ENCODE data around the gene NLK.
"Not testable (repeated sequence)": the region's sequence is repeated elsewhere in the genome, so short reads cannot be mapped to it uniquely, and the experiment has no call there.

The NLK gene

DNA sequence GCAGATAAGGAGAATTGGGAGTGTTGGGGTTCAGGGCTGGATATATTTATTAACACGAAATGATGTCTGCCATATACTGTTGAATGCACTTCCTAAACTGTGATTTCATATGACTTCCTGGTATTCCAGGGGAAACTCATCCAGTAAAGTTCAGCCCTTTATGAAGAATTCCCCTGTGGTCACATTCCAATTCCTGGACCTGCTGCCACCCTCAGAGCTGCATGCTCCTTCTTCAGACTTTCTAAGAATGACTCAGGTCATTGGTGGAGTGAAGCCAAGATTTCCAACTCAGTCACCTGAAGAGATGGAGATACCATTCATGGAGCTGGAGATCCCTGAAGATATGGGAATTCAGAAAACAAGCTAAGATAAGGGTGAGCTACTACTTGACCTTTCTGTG, 162.3 kb downstream of the NLK start:
- Histone ChIP-seq H3K9me3 (replicated peaks in 1 of 2; ENCODE audit: control insufficient read depth in 2 of 2, insufficient read depth in 1 of 2, low read depth in 1 of 2, low read length in 2 of 2) (no peaks in the 10 kb centered on the region), H3K4me2 (ENCODE audit: insufficient read depth, low read length, poor library complexity, severe bottlenecking) (no peak overlapping the region), H3K36me3 (replicated peaks in 1 of 2; ENCODE audit: control insufficient read depth in 2 of 2, insufficient read depth in 2 of 2, low read length in 2 of 2) (no peaks in the 10 kb centered on the region), H3K4me1 (ENCODE audit: control insufficient read depth in 2 of 2, insufficient read depth in 1 of 2, low read depth in 1 of 2, low read length in 2 of 2) (no peaks in the 10 kb centered on the region), H4K91ac (ENCODE audit: low read depth, low read length, poor library complexity) (no peak overlapping the region), H3K9ac (ENCODE audit: low read depth, low read length, poor library complexity) (no peak overlapping the region), H2BK12ac (ENCODE audit: low read length) (no peak overlapping the region), H3K14ac (ENCODE audit: low read length) (no peak overlapping the region), H3K4me3 (ENCODE audit: low read length in 2 of 2) (no peak overlapping the region), H2BK5ac (ENCODE audit: low read length) (no peak overlapping the region), H2BK120ac (ENCODE audit: low read depth, low read length) (no peak overlapping the region), H4K8ac (ENCODE audit: low read depth, low read length) (no peak overlapping the region), H3K23ac (ENCODE audit: low read depth, low read length, poor library complexity) (no peak overlapping the region), H3K4ac (ENCODE audit: low read length) (no peak overlapping the region), H2AK5ac (ENCODE audit: low read depth, low read length) (no peak overlapping the region), H2AFZ (ENCODE audit: low read length) (no peak overlapping the region), H3K18ac (ENCODE audit: low read length) (no peak overlapping the region), H3K27me3 (ENCODE audit: control insufficient read depth in 3 of 3, insufficient read depth in 3 of 3, low read depth in 1 of 3, low read length in 3 of 3) (no peaks in the 10 kb centered on the region), H3K79me1 (ENCODE audit: low read depth, low read length) (peaks cover 2% of the 10 kb centered on the region), H2BK15ac (ENCODE audit: low read length) (no peak overlapping the region), H3K27ac (replicated peaks; ENCODE audit: low read length) (no peak overlapping the region)
- WGBS, 2 donors (ENCODE audit: extremely low coverage in 2 of 2, insufficient read length in 2 of 2, insufficient replicate concordance in 1 of 2): no CpG with 5 or more reads among the region's 1 CpG
- no peak for DNase-seq (ENCODE audit: low spot score)

DNA sequence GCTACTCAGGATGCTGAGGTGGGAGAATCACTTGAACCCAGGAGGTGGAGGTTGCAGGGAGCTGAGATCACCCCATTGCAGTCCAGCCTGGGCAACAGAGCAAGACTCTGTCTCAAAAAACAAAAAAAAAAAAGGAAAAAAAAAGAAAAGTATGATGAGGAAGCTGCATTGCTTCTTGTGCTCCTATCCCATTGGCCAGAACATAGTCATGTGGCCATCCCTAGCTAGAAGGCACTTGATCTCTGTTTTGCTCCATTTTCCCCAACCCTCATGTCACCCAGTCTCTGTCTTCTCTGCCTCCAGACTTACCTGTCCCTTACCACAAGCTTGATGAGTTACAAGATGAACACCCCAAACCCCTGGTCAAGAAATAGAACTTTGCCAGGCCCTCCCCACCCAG, 163.8 kb downstream of the NLK start:
- Histone ChIP-seq H2AFZ (ENCODE audit: low read length) (no peak overlapping the region), H2BK120ac (ENCODE audit: low read depth, low read length) (no peak overlapping the region), H3K27me3 (ENCODE audit: control insufficient read depth in 3 of 3, insufficient read depth in 3 of 3, low read depth in 1 of 3, low read length in 3 of 3) (no peaks in the 10 kb centered on the region), H3K27ac (replicated peaks; ENCODE audit: low read length) (no peak overlapping the region), H3K23ac (ENCODE audit: low read depth, low read length, poor library complexity) (no peak overlapping the region), H3K79me1 (ENCODE audit: low read depth, low read length) (peaks cover 2% of the 10 kb centered on the region), H3K4me3 (ENCODE audit: low read length in 2 of 2) (no peak overlapping the region), H3K9me3 (replicated peaks in 1 of 2; ENCODE audit: control insufficient read depth in 2 of 2, insufficient read depth in 1 of 2, low read depth in 1 of 2, low read length in 2 of 2) (peaks cover 0 to 7% of the 10 kb centered on the region in 2 donors), H3K4ac (ENCODE audit: low read length) (no peak overlapping the region), H2AK5ac (ENCODE audit: low read depth, low read length) (no peak overlapping the region), H3K18ac (ENCODE audit: low read length) (no peak overlapping the region), H4K91ac (ENCODE audit: low read depth, low read length, poor library complexity) (no peak overlapping the region), H2BK12ac (ENCODE audit: low read length) (no peak overlapping the region), H3K4me1 (ENCODE audit: control insufficient read depth in 2 of 2, insufficient read depth in 1 of 2, low read depth in 1 of 2, low read length in 2 of 2) (no peaks in the 10 kb centered on the region), H4K8ac (ENCODE audit: low read depth, low read length) (no peak overlapping the region), H3K36me3 (replicated peaks in 1 of 2; ENCODE audit: control insufficient read depth in 2 of 2, insufficient read depth in 2 of 2, low read length in 2 of 2) (no peaks in the 10 kb centered on the region), H3K14ac (ENCODE audit: low read length) (no peak overlapping the region), H3K4me2 (ENCODE audit: insufficient read depth, low read length, poor library complexity, severe bottlenecking) (no peak overlapping the region), H2BK15ac (ENCODE audit: low read length) (no peak overlapping the region), H3K9ac (ENCODE audit: low read depth, low read length, poor library complexity) (no peak overlapping the region), H2BK5ac (ENCODE audit: low read length) (no peak overlapping the region)
- DNase-seq (ENCODE audit: low spot score): no peak

DNA sequence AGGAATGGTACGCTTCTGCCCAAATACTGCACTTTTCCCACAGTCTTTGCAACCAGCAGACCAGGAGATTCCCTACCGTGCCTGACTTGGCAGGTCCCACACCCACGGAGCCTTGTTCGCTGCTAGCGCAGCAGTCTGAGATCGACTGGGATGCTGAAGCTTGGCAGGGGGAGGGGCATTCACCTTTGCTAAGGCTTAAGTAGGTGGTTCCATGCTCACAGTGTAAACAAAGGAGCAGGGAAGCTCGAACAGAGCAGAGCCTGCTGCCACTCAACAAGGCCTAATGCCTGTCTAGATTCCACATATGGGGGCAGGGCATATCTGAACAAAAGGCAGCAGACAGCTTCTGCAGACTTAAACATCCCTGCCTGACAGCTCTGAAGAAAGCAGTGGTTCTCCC, 169.3 kb downstream of the NLK start:
- no peak overlapping the region for H2BK5ac ChIP-seq (ENCODE audit: low read length)
- WGBS, 2 donors (ENCODE audit: extremely low coverage in 2 of 2, insufficient read length in 2 of 2, insufficient replicate concordance in 1 of 2): no CpG with 5 or more reads among the region's 7 CpGs
- H2AFZ ChIP-seq (ENCODE audit: low read length): no peak overlapping the region
- H3K4me1 ChIP-seq (ENCODE audit: control insufficient read depth in 2 of 2, insufficient read depth in 1 of 2, low read depth in 1 of 2, low read length in 2 of 2): no peaks in the 10 kb centered on the region
- no peak overlapping the region for H3K14ac ChIP-seq (ENCODE audit: low read length)
- no peak for DNase-seq (ENCODE audit: low spot score)
- H4K8ac ChIP-seq (ENCODE audit: low read depth, low read length): no peak overlapping the region
- H2BK15ac ChIP-seq (ENCODE audit: low read length): no peak overlapping the region
- peaks cover 2% of the 10 kb centered on the region for H3K79me1 ChIP-seq (ENCODE audit: low read depth, low read length)
- peaks cover 2 to 12% of the 10 kb centered on the region in 2 donors for H3K9me3 ChIP-seq (replicated peaks in 1 of 2; ENCODE audit: control insufficient read depth in 2 of 2, insufficient read depth in 1 of 2, low read depth in 1 of 2, low read length in 2 of 2)
- no peak overlapping the region for H3K4me2 ChIP-seq (ENCODE audit: insufficient read depth, low read length, poor library complexity, severe bottlenecking)
- H2BK12ac ChIP-seq (ENCODE audit: low read length): no peak overlapping the region
- H3K4ac ChIP-seq (ENCODE audit: low read length): no peak overlapping the region
- no peak overlapping the region for H2BK120ac ChIP-seq (ENCODE audit: low read depth, low read length)
- no peak overlapping the region for H3K9ac ChIP-seq (ENCODE audit: low read depth, low read length, poor library complexity)
- no peak overlapping the region for H4K91ac ChIP-seq (ENCODE audit: low read depth, low read length, poor library complexity)
- no peak overlapping the region for H3K23ac ChIP-seq (ENCODE audit: low read depth, low read length, poor library complexity)
- no peaks in the 10 kb centered on the region for H3K27me3 ChIP-seq (ENCODE audit: control insufficient read depth in 3 of 3, insufficient read depth in 3 of 3, low read depth in 1 of 3, low read length in 3 of 3)
- no peak overlapping the region for H2AK5ac ChIP-seq (ENCODE audit: low read depth, low read length)
- H3K27ac ChIP-seq (replicated peaks; ENCODE audit: low read length): no peak overlapping the region
- no peak overlapping the region for H3K4me3 ChIP-seq (ENCODE audit: low read length in 2 of 2)
- no peaks in the 10 kb centered on the region for H3K36me3 ChIP-seq (replicated peaks in 1 of 2; ENCODE audit: control insufficient read depth in 2 of 2, insufficient read depth in 2 of 2, low read length in 2 of 2)
- no peak overlapping the region for H3K18ac ChIP-seq (ENCODE audit: low read length)

DNA sequence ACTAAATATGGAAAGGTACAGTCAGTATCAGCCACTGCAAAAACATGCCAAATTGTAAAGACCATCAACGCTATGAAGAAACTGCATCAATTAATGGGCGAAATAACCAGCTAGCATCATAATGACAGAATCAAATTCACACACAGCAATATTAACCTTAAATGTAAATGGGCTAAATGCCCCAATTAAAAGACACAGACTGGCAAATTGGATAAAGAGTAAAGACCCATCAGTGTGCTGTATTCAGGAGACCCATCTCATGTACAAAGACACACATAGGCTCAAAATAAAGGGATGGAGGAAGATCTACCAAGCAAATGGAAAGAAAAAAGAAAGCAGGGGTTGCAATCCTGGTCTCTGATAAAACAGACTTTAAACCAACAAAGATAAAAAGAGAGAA, 171.1 kb downstream of the NLK start:
- H3K4me1 ChIP-seq (ENCODE audit: control insufficient read depth in 2 of 2, insufficient read depth in 1 of 2, low read depth in 1 of 2, low read length in 2 of 2); H2BK120ac ChIP-seq (ENCODE audit: low read depth, low read length); H3K27me3 ChIP-seq (ENCODE audit: control insufficient read depth in 3 of 3, insufficient read depth in 3 of 3, low read depth in 1 of 3, low read length in 3 of 3); H3K4ac ChIP-seq (ENCODE audit: low read length); H3K27ac ChIP-seq (replicated peaks; ENCODE audit: low read length); H3K79me1 ChIP-seq (ENCODE audit: low read depth, low read length); H4K8ac ChIP-seq (ENCODE audit: low read depth, low read length); H3K4me2 ChIP-seq (ENCODE audit: insufficient read depth, low read length, poor library complexity, severe bottlenecking); H4K91ac ChIP-seq (ENCODE audit: low read depth, low read length, poor library complexity); H2BK12ac ChIP-seq (ENCODE audit: low read length); DNase-seq (ENCODE audit: low spot score); H3K18ac ChIP-seq (ENCODE audit: low read length); H2BK15ac ChIP-seq (ENCODE audit: low read length); H2AK5ac ChIP-seq (ENCODE audit: low read depth, low read length); H3K23ac ChIP-seq (ENCODE audit: low read depth, low read length, poor library complexity); H3K4me3 ChIP-seq (ENCODE audit: low read length in 2 of 2); H2AFZ ChIP-seq (ENCODE audit: low read length); H3K9ac ChIP-seq (ENCODE audit: low read depth, low read length, poor library complexity); H3K36me3 ChIP-seq (replicated peaks in 1 of 2; ENCODE audit: control insufficient read depth in 2 of 2, insufficient read depth in 2 of 2, low read length in 2 of 2); H3K14ac ChIP-seq (ENCODE audit: low read length); H2BK5ac ChIP-seq (ENCODE audit: low read length): not testable (repeated sequence)
- no CpG with 5 or more reads among the region's 2 CpGs for WGBS, 2 donors (ENCODE audit: extremely low coverage in 2 of 2, insufficient read length in 2 of 2, insufficient replicate concordance in 1 of 2)
- peaks cover 2 to 12% of the 10 kb centered on the region in 2 donors for H3K9me3 ChIP-seq (replicated peaks in 1 of 2; ENCODE audit: control insufficient read depth in 2 of 2, insufficient read depth in 1 of 2, low read depth in 1 of 2, low read length in 2 of 2)
